ENCODE results near the gene MTFR1L. TPM values are rescaled to one million over a fixed set of nuclear protein-coding genes. Genes with fewer than 3 reads are reported as not detected.

Gene MTFR1L
- total and polyA plus RNA-seq, 9 of the 15 experiments (the other 6 are each of a cell fraction or from before 2014, with no cell fraction given), result 41.4 to 98.5 (median 53.7) TPM

DNA sequence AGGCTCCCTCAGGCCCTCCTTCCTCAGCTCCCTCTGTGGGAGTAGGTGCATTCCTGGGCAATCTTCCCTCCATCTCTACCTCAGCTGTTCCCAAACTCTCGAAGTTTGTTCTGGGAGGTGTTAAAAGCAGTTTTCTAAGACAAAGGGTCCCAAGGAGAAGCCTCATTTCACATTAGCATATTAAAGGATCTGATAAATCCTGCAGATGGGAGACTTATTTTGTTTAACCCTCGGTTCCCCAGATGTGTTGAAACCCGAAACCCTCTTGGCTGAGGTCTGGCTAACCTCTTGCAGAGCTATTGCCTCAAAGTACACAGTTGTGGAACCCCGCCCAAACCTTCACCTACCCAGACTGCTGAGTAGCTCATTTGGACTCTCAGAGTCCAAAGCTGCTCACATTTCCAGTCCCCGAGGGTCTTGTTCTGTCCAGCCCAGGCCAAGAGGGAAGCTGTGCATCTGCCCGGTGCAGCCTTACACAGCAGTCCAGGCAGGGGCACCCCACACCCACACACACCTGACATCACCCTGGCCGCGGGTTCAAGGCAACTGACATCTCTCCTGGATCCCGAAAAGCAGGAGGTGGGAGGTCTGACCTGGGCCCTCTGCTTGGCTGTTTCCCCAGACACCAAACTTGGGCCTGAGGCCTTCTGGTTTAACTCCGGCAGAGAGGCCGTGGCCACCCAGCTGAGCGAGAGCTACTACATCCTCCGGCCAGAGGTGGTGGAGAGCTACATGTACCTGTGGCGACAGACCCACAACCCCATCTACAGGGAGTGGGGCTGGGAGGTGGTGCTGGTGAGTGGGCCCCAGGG, 39.2 kb upstream of the MTFR1L start (continued):
- TF ChIP-seq, protein P1, sequence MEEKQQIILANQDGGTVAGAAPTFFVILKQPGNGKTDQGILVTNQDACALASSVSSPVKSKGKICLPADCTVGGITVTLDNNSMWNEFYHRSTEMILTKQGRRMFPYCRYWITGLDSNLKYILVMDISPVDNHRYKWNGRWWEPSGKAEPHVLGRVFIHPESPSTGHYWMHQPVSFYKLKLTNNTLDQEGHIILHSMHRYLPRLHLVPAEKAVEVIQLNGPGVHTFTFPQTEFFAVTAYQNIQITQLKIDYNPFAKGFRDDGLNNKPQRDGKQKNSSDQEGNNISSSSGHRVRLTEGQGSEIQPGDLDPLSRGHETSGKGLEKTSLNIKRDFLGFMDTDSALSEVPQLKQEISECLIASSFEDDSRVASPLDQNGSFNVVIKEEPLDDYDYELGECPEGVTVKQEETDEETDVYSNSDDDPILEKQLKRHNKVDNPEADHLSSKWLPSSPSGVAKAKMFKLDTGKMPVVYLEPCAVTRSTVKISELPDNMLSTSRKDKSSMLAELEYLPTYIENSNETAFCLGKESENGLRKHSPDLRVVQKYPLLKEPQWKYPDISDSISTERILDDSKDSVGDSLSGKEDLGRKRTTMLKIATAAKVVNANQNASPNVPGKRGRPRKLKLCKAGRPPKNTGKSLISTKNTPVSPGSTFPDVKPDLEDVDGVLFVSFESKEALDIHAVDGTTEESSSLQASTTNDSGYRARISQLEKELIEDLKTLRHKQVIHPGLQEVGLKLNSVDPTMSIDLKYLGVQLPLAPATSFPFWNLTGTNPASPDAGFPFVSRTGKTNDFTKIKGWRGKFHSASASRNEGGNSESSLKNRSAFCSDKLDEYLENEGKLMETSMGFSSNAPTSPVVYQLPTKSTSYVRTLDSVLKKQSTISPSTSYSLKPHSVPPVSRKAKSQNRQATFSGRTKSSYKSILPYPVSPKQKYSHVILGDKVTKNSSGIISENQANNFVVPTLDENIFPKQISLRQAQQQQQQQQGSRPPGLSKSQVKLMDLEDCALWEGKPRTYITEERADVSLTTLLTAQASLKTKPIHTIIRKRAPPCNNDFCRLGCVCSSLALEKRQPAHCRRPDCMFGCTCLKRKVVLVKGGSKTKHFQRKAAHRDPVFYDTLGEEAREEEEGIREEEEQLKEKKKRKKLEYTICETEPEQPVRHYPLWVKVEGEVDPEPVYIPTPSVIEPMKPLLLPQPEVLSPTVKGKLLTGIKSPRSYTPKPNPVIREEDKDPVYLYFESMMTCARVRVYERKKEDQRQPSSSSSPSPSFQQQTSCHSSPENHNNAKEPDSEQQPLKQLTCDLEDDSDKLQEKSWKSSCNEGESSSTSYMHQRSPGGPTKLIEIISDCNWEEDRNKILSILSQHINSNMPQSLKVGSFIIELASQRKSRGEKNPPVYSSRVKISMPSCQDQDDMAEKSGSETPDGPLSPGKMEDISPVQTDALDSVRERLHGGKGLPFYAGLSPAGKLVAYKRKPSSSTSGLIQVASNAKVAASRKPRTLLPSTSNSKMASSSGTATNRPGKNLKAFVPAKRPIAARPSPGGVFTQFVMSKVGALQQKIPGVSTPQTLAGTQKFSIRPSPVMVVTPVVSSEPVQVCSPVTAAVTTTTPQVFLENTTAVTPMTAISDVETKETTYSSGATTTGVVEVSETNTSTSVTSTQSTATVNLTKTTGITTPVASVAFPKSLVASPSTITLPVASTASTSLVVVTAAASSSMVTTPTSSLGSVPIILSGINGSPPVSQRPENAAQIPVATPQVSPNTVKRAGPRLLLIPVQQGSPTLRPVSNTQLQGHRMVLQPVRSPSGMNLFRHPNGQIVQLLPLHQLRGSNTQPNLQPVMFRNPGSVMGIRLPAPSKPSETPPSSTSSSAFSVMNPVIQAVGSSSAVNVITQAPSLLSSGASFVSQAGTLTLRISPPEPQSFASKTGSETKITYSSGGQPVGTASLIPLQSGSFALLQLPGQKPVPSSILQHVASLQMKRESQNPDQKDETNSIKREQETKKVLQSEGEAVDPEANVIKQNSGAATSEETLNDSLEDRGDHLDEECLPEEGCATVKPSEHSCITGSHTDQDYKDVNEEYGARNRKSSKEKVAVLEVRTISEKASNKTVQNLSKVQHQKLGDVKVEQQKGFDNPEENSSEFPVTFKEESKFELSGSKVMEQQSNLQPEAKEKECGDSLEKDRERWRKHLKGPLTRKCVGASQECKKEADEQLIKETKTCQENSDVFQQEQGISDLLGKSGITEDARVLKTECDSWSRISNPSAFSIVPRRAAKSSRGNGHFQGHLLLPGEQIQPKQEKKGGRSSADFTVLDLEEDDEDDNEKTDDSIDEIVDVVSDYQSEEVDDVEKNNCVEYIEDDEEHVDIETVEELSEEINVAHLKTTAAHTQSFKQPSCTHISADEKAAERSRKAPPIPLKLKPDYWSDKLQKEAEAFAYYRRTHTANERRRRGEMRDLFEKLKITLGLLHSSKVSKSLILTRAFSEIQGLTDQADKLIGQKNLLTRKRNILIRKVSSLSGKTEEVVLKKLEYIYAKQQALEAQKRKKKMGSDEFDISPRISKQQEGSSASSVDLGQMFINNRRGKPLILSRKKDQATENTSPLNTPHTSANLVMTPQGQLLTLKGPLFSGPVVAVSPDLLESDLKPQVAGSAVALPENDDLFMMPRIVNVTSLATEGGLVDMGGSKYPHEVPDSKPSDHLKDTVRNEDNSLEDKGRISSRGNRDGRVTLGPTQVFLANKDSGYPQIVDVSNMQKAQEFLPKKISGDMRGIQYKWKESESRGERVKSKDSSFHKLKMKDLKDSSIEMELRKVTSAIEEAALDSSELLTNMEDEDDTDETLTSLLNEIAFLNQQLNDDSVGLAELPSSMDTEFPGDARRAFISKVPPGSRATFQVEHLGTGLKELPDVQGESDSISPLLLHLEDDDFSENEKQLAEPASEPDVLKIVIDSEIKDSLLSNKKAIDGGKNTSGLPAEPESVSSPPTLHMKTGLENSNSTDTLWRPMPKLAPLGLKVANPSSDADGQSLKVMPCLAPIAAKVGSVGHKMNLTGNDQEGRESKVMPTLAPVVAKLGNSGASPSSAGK (IDR thresholded peaks at IDR 0.05), result peak; percentile 55; the same call in 1 of the 2 replicates
- TF ChIP-seq SMARCE1 (IDR thresholded peaks at IDR 0.05) (peak; percentile 21; the same call in 1 of the 2 replicates), CHD1 (IDR thresholded peaks at IDR 0.05; ENCODE audit: low read length) (no peak), WHSC1 (IDR thresholded peaks at IDR 0.05; ENCODE audit: low read length) (peak; percentile 8), AFF1 (IDR thresholded peaks at IDR 0.05; ENCODE audit: low read depth in 1 of 2, partially characterized antibody in 2 of 2) (peak in 1 of 2 experiments; percentile 27), EGR1 (conservative IDR thresholded peaks at IDR 0.05) (peak; percentile 29; the same call in 1 of the 2 replicates)
- TF ChIP-seq, protein P2, sequence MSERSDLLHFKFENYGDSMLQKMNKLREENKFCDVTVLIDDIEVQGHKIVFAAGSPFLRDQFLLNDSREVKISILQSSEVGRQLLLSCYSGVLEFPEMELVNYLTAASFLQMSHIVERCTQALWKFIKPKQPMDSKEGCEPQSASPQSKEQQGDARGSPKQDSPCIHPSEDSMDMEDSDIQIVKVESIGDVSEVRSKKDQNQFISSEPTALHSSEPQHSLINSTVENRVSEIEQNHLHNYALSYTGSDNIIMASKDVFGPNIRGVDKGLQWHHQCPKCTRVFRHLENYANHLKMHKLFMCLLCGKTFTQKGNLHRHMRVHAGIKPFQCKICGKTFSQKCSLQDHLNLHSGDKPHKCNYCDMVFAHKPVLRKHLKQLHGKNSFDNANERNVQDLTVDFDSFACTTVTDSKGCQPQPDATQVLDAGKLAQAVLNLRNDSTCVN (CRISPR knock-in tag; IDR thresholded peaks at IDR 0.05), result no peak
